ENCODE data around the gene GABRA6. TPM values are rescaled to one million over a fixed set of nuclear protein-coding genes. Genes with fewer than 3 reads are reported as not detected.

Gene GABRA6
- total RNA-seq, 1 experiment from 2014 or later: not detected

- H3K9me3 Mint-ChIP-seq (ENCODE audit: unreplicated experiment): no peaks in the 10 kb centered on the region
- no peak for TF ChIP-seq CTCF (IDR thresholded peaks at IDR 0.05; ENCODE audit: insufficient read depth in 1 of 2, low read depth in 1 of 2, low read length in 1 of 2, severe bottlenecking in 1 of 2, unreplicated experiment in 1 of 2)
- no peaks in the 10 kb centered on the region for H3K4me1 Mint-ChIP-seq (ENCODE audit: low read depth, unreplicated experiment)
- BruUV-seq (replicated peaks): no TSS peak
- intact Hi-C loops (cut with micrococcal nuclease; ENCODE audit: unreplicated experiment): no loop called here
- ChIA-PET CTCF (no interaction called here), POLR2A (no interaction called here)
- Histone ChIP-seq H3K36me3 (ENCODE audit: control insufficient read depth, insufficient read depth, low read length) (no peaks in the 10 kb centered on the region), H3K4me3 (ENCODE audit: low read depth, low read length) (no peak overlapping the region), H3K4me1 (no peaks in the 10 kb centered on the region), H3K9me3 (no peaks in the 10 kb centered on the region), H3K27me3 (replicated peaks; ENCODE audit: control insufficient read depth, insufficient read depth, low read length) (no peaks in the 10 kb centered on the region)
- H3K4me3 Mint-ChIP-seq (ENCODE audit: unreplicated experiment): no peak overlapping the region
- no peaks in the 10 kb centered on the region for H3K27me3 Mint-ChIP-seq (ENCODE audit: insufficient read depth, unreplicated experiment)
- DNase-seq: no peak
- no peaks in the 10 kb centered on the region for H3K36me3 Mint-ChIP-seq (ENCODE audit: insufficient read depth, unreplicated experiment)
- no peak overlapping the region for H3K27ac Mint-ChIP-seq (ENCODE audit: unreplicated experiment)
Observed at GRCh38 chr5:161707382-161707781, 21.9 kb downstream of the GABRA6 start.

GRCh38 chr5:161709239-161709638 is 23.7 kb downstream of the GABRA6 start:
- Histone ChIP-seq H3K27me3 (replicated peaks; ENCODE audit: control insufficient read depth, insufficient read depth, low read length) (no peaks in the 10 kb centered on the region), H3K4me3 (ENCODE audit: low read depth, low read length) (no peak overlapping the region), H3K36me3 (ENCODE audit: control insufficient read depth, insufficient read depth, low read length) (no peaks in the 10 kb centered on the region), H3K4me1 (no peaks in the 10 kb centered on the region), H3K9me3 (no peaks in the 10 kb centered on the region)
- TF ChIP-seq CTCF (IDR thresholded peaks at IDR 0.05; ENCODE audit: insufficient read depth in 1 of 2, low read depth in 1 of 2, low read length in 1 of 2, severe bottlenecking in 1 of 2, unreplicated experiment in 1 of 2): no peak
- H3K9me3 Mint-ChIP-seq (ENCODE audit: unreplicated experiment): no peaks in the 10 kb centered on the region
- H3K4me1 Mint-ChIP-seq (ENCODE audit: low read depth, unreplicated experiment): no peaks in the 10 kb centered on the region
- no peak overlapping the region for H3K27ac Mint-ChIP-seq (ENCODE audit: unreplicated experiment)
- intact Hi-C loops (cut with micrococcal nuclease; ENCODE audit: unreplicated experiment): no loop called here
- no peaks in the 10 kb centered on the region for H3K27me3 Mint-ChIP-seq (ENCODE audit: insufficient read depth, unreplicated experiment)
- H3K36me3 Mint-ChIP-seq (ENCODE audit: insufficient read depth, unreplicated experiment): no peaks in the 10 kb centered on the region
- ChIA-PET POLR2A (interaction anchor here (0.6 kb wide), 1 partner anchor 120 kb away, joined by 5 read pairs; no protein-coding TSS in a partner anchor), CTCF (no interaction called here)
- BruUV-seq (replicated peaks): no TSS peak
- H3K4me3 Mint-ChIP-seq (ENCODE audit: unreplicated experiment): no peak overlapping the region
- no peak for DNase-seq

GRCh38 chr5:161713042-161713441 is 27.5 kb downstream of the GABRA6 start:
- CTCF ChIA-PET: no interaction called here
- no peak overlapping the region for H3K4me3 ChIP-seq (ENCODE audit: low read depth, low read length)
- intact Hi-C loops (cut with micrococcal nuclease; ENCODE audit: unreplicated experiment): no loop called here
- no peak for DNase-seq
- no peak for TF ChIP-seq CTCF (IDR thresholded peaks at IDR 0.05; ENCODE audit: insufficient read depth in 1 of 2, low read depth in 1 of 2, low read length in 1 of 2, severe bottlenecking in 1 of 2, unreplicated experiment in 1 of 2)
- Mint-ChIP-seq H3K4me1 (ENCODE audit: low read depth, unreplicated experiment) (no peaks in the 10 kb centered on the region), H3K9me3 (ENCODE audit: unreplicated experiment) (no peaks in the 10 kb centered on the region), H3K36me3 (ENCODE audit: insufficient read depth, unreplicated experiment) (no peaks in the 10 kb centered on the region), H3K4me3 (ENCODE audit: unreplicated experiment) (no peak overlapping the region), H3K27me3 (ENCODE audit: insufficient read depth, unreplicated experiment) (no peaks in the 10 kb centered on the region), H3K27ac (ENCODE audit: unreplicated experiment) (no peak overlapping the region)
- POLR2A ChIA-PET: no interaction called here
- 0 out of 2 replicates have a peak, but pooled peaks cover 1% of the 10 kb centered on the region for H3K9me3 ChIP-seq
- H3K4me1 ChIP-seq: no peaks in the 10 kb centered on the region
- no peaks in the 10 kb centered on the region for H3K27me3 ChIP-seq (replicated peaks; ENCODE audit: control insufficient read depth, insufficient read depth, low read length)
- H3K36me3 ChIP-seq (ENCODE audit: control insufficient read depth, insufficient read depth, low read length): no peaks in the 10 kb centered on the region
- BruUV-seq (replicated peaks): no TSS peak

Data from Caco-2 (cell line).